H1 (cell line): Measurements from ENCODE around the gene AOPEP. TPM values are rescaled to one million over a fixed set of nuclear protein-coding genes. Genes with fewer than 3 reads are reported as not detected.

Experiments
- CTCF ChIA-PET: fragments of 300-600 bp; sonication (Branson Sonifier 250); formaldehyde crosslinking; loops from one replicate; lab custom pipeline; 2021; ENCODE audit not compliant: partially characterized antibody; lab: Charles Lee
- POLR2A ChIA-PET: fragments of 300-600 bp; sonication (Branson Sonifier 250); formaldehyde crosslinking; loops from one replicate; lab custom pipeline; 2021; ENCODE audit warnings: inconsistent platforms; ENCODE audit not compliant: partially characterized antibody; lab: Charles Lee
- DNase-seq, 2 experiments: peaks; one replicate each; pipeline versions ENCODE4 v3.0.0 to v3.0.0-alpha.2; 2010 to 2022; ENCODE audit warnings: low spot score in 2 of 2, low read depth in 1 of 2, mixed read lengths in 1 of 2
- FAIRE-seq: peaks from 2 replicates; lab custom pipeline; 2011; peaks lifted over from hg19 to GRCh38; lab: Jason Lieb, UNC
- H2AFZ ChIP-seq: 2 replicates; pipeline ENCODE4 v1.8.1; 2012; ENCODE audit warnings: low read length, inconsistent platforms
- H2AK5ac ChIP-seq: 2 replicates; pipeline ENCODE4 v1.6.1; 2013; ENCODE audit warnings: low read depth, low read length
- H2BK120ac ChIP-seq: replicated peaks from 2 replicates; pipeline ENCODE3; 2013; ENCODE audit warnings: low read depth, low read length, inconsistent platforms
- H2BK12ac ChIP-seq: 2 replicates; pipeline ENCODE4 v1.6.1; 2013; ENCODE audit warnings: low read depth, low read length
- H2BK15ac ChIP-seq: 2 replicates; pipeline ENCODE4 v1.6.1; 2013; ENCODE audit warnings: low read length
- H2BK20ac ChIP-seq: 2 replicates; pipeline ENCODE4 v1.6.1; 2013; ENCODE audit warnings: low read length
- H2BK5ac ChIP-seq: 2 replicates; pipeline ENCODE4 v1.6.1; 2013; ENCODE audit warnings: low read depth, low read length
- H3K14ac ChIP-seq: 2 replicates; pipeline ENCODE4 v1.6.1; 2013; ENCODE audit warnings: inconsistent platforms; ENCODE audit not compliant: insufficient read length
- H3K18ac ChIP-seq: 2 replicates; pipeline ENCODE4 v1.6.1; 2013; ENCODE audit warnings: low read length; ENCODE audit errors: extremely low read depth
- H3K23ac ChIP-seq: 2 replicates; pipeline ENCODE4 v1.6.1; 2013; ENCODE audit warnings: inconsistent platforms; ENCODE audit not compliant: insufficient read length
- H3K23me2 ChIP-seq: 2 replicates; pipeline ENCODE4 v1.6.1; 2013; ENCODE audit warnings: low read depth, low read length
- H3K27ac ChIP-seq: 2 replicates; pipeline ENCODE4 v1.6.1; 2011; ENCODE audit warnings: low read depth, low read length, inconsistent platforms
- H3K27me3 ChIP-seq, 4 experiments: replicated peaks in 1 of 4; 1 replicate in 1 of 4; 2 replicates in 3 of 4; pipeline versions ENCODE4 v1.6.1 to v1.8.1; 2011 to 2013; ENCODE audit warnings: low read length in 3 of 4, mild to moderate bottlenecking in 3 of 4, inconsistent platforms in 2 of 4, mixed read lengths in 2 of 4, moderate library complexity in 1 of 4; ENCODE audit not compliant: control insufficient read depth in 3 of 4, insufficient read depth in 3 of 4; ENCODE audit errors: extremely low read depth in 1 of 4
- H3K36me3 ChIP-seq, 4 experiments: 2 replicates each; pipeline versions ENCODE4 v1.6.1 to v1.8.1; 2011 to 2013; ENCODE audit warnings: mild to moderate bottlenecking in 4 of 4, low read length in 3 of 4, moderate library complexity in 2 of 4, control low read depth in 1 of 4, inconsistent platforms in 1 of 4; ENCODE audit not compliant: insufficient read depth in 4 of 4, control insufficient read depth in 2 of 4
- H3K4ac ChIP-seq: replicated peaks from 2 replicates; pipeline ENCODE3; 2013; ENCODE audit warnings: low read length, low read depth, mixed read lengths, inconsistent platforms; ENCODE audit not compliant: insufficient read length
- H3K4me1 ChIP-seq, 4 experiments: replicated peaks in 1 of 4; 1 replicate in 1 of 4; 2 replicates in 3 of 4; pipeline versions ENCODE4 v1.6.1 to v1.8.1; 2011 to 2013; ENCODE audit warnings: low read length in 3 of 4, inconsistent platforms in 2 of 4, mixed read lengths in 1 of 4; ENCODE audit not compliant: insufficient read depth in 4 of 4, control insufficient read depth in 3 of 4
- H3K4me2 ChIP-seq, 2 experiments: 2 replicates each; pipeline versions ENCODE4 v1.6.1 to v1.8.1; 2011 to 2013; ENCODE audit warnings: low read depth in 2 of 2, low read length in 2 of 2, control low read depth in 1 of 2, inconsistent platforms in 1 of 2, mild to moderate bottlenecking in 1 of 2; ENCODE audit not compliant: insufficient read depth in 1 of 2
- H3K4me3 ChIP-seq, 4 experiments: fragments of 200-600, 300-600 bp in 1 of 4; sonication (generic), shearing (Covaris generic), sonication (Bioruptor Twin) in 1 of 4; 2 replicates each; pipeline versions ENCODE4 v1.5.1 to v1.8.1; 2011 to 2016; ENCODE audit warnings: low read length in 4 of 4, low read depth in 3 of 4, control low read depth in 2 of 4, inconsistent platforms in 2 of 4, mild to moderate bottlenecking in 2 of 4, mixed read lengths in 1 of 4, moderate library complexity in 1 of 4; ENCODE audit not compliant: insufficient read depth in 2 of 4; ENCODE audit errors: extremely low read depth in 1 of 4
- H3K56ac ChIP-seq: replicated peaks from 2 replicates; pipeline ENCODE3; 2013; ENCODE audit warnings: low read depth, mild to moderate bottlenecking, mixed read lengths, low read length, inconsistent platforms; ENCODE audit not compliant: insufficient read length
- H3K79me1 ChIP-seq: 2 replicates; pipeline ENCODE4 v1.6.1; 2013; ENCODE audit warnings: low read depth, low read length, control low read depth
- H3K79me2 ChIP-seq, 2 experiments: 2 replicates each; pipeline versions ENCODE4 v1.6.1 to v1.8.1; 2012 to 2013; ENCODE audit warnings: low read length in 2 of 2, mild to moderate bottlenecking in 2 of 2, inconsistent platforms in 1 of 2; ENCODE audit not compliant: insufficient read depth in 2 of 2, control insufficient read depth in 1 of 2
- H3K9ac ChIP-seq, 4 experiments: replicated peaks in 1 of 4; 1 replicate in 1 of 4; 2 replicates in 3 of 4; pipeline versions ENCODE4 v1.6.1 to v1.8.1; 2011 to 2013; ENCODE audit warnings: low read depth in 3 of 4, low read length in 3 of 4, control low read depth in 2 of 4, mild to moderate bottlenecking in 2 of 4, moderate library complexity in 2 of 4, inconsistent platforms in 1 of 4; ENCODE audit errors: extremely low read depth in 1 of 4
- H3K9me3 ChIP-seq, 2 experiments: 2 replicates each; pipeline versions ENCODE4 v1.6.1 to v1.8.1; 2012 to 2013; ENCODE audit warnings: mild to moderate bottlenecking in 2 of 2, moderate library complexity in 2 of 2, control low read depth in 1 of 2, inconsistent platforms in 1 of 2, low read depth in 1 of 2, low read length in 1 of 2, mixed read lengths in 1 of 2; ENCODE audit not compliant: insufficient read depth in 2 of 2
- H4K20me1 ChIP-seq, 2 experiments: replicated peaks in 1 of 2; 2 replicates each; pipeline versions ENCODE3 to v1.8.1; 2011 to 2013; ENCODE audit warnings: inconsistent platforms in 2 of 2, low read length in 2 of 2, mild to moderate bottlenecking in 1 of 2; ENCODE audit not compliant: insufficient read depth in 2 of 2, control insufficient read depth in 1 of 2
- H4K5ac ChIP-seq: 2 replicates; pipeline ENCODE4 v1.6.1; 2013; ENCODE audit warnings: low read length, low read depth, mixed read lengths, inconsistent platforms; ENCODE audit not compliant: insufficient read length
- H4K8ac ChIP-seq: 2 replicates; pipeline ENCODE4 v1.8.0; 2013; ENCODE audit warnings: mild to moderate bottlenecking, moderate library complexity, low read length, inconsistent platforms; ENCODE audit not compliant: insufficient read depth; ENCODE audit errors: extremely low read depth
- H4K91ac ChIP-seq: replicated peaks from 2 replicates; pipeline ENCODE3; 2013; ENCODE audit warnings: low read length, mixed read lengths, inconsistent platforms; ENCODE audit not compliant: insufficient read length
- BACH1 ChIP-seq: IDR thresholded peaks from 2 replicates; pipeline ENCODE4 v1.6.1; 2012; ENCODE audit warnings: low read length, improper control_type of control experiment
- CHD2 ChIP-seq: IDR thresholded peaks from 2 replicates; pipeline ENCODE4 v1.6.1; 2012; ENCODE audit warnings: low read length, improper control_type of control experiment
- CTBP2 ChIP-seq: IDR thresholded peaks from 2 replicates; pipeline ENCODE4 v1.7.0; 2011; ENCODE audit warnings: borderline replicate concordance, mild to moderate bottlenecking, moderate library complexity, mixed read lengths, low read length; ENCODE audit not compliant: insufficient read depth, insufficient read length
- HDAC2 ChIP-seq, 2 experiments: fragments of 300-600 bp in 1 of 2; sonication (generic) in 1 of 2; IDR thresholded peaks; 2 replicates each; pipeline ENCODE4 v1.6.1; 2011 to 2012; ENCODE audit warnings: low read depth in 2 of 2, low read length in 2 of 2, mild to moderate bottlenecking in 2 of 2, moderate library complexity in 2 of 2, borderline replicate concordance in 1 of 2, inconsistent platforms in 1 of 2
- NANOG ChIP-seq: IDR thresholded peaks from 2 replicates; pipeline ENCODE4 v1.6.1; 2011; ENCODE audit warnings: low read length, low read depth, mild to moderate bottlenecking, inconsistent platforms; ENCODE audit not compliant: insufficient read depth, poor library complexity, severe bottlenecking
- PHF8 ChIP-seq: fragments of 200-600 bp; sonication (generic); conservative IDR thresholded peaks from 2 replicates; pipeline ENCODE4 v1.7.1; 2012; ENCODE audit warnings: low read depth, mild to moderate bottlenecking, inconsistent platforms, low read length, moderate library complexity
- RFX5 ChIP-seq: IDR thresholded peaks from 2 replicates; pipeline ENCODE4 v1.6.1; 2011; ENCODE audit warnings: low read depth, low read length, improper control_type of control experiment, borderline replicate concordance
- WGBS, 2 experiments: shearing (Covaris generic) in 1 of 2; methylation state at CpG; one replicate each; pipeline versions ENCODE4 v1.1.6 to v1.1.7; 2013 to 2015; ENCODE audit warnings: low lambda C conversion rate in 2 of 2, mixed read lengths in 2 of 2, inconsistent platforms in 1 of 2, low coverage in 1 of 2, missing lambda C conversion rate in 1 of 2; ENCODE audit not compliant: insufficient replicate concordance in 2 of 2, insufficient coverage in 1 of 2, insufficient read length in 1 of 2; ENCODE audit errors: extremely low coverage in 1 of 2, missing lambda C conversion rate in 1 of 2; 5-methylcytosine and 5-hydroxymethylcytosine counted together
- polyA plus RNA-seq, 7 experiments: library from polyadenylated mRNA; depleted of rRNA in 3 of 7; stranded (reverse) in 5 of 7; unstranded in 2 of 7; fragments of >200 nt in 5 of 7; fragments of 200-250 nt in 2 of 7; gene quantifications; 1 replicate in 5 of 7; 2 replicates in 1 of 7; 4 replicates in 1 of 7; pipeline versions ENCODE4 v1.2.1 to v1.2.3, GENCODE V29; 2011 to 2013; ENCODE audit warnings: missing spikeins in 2 of 7, mixed read lengths in 2 of 7
- total RNA-seq: library from RNA; stranded (reverse); fragmentation: NEBNext Ultra II Directional; extraction: Animal tissue kit (Norgen Biotek cat#: 25700); gene quantifications from 2 replicates; pipeline ENCODE4 v1.2.1, GENCODE V29; 2021

AOPEP gene
- total and polyA plus RNA-seq, 2 of the 8 experiments (the other 6 are each of a cell fraction or from before 2014, with no cell fraction given) = 6.1 to 14.3 TPM

DNA sequence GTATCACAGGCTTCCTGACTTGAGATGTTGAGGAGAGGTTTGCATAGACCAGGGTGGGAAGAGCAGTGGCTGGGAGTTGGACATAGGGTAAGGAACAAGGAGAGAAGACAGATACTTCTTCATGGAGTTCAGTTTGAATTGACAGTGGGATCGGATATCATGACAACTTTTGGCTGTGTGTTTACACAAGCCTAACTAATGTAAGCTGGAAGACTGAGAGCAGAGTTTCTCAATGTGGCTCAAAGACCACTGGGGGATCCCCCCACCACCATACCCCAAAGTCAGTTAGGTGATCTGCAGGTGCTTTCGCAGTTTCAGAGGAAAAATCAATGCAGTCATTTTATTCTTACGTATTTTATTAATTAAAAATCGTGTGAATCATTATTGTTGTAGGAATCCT is 125.9 kb downstream of the AOPEP start:
- WGBS, 2 experiments = 94% methylated on average over 4 of the region's 4 CpGs; no CpG with 5 or more reads in 1 of the 2 experiments
- no peak for DNase-seq
- no peaks in the 10 kb centered on the region for H3K79me1 ChIP-seq
- no peaks in the 10 kb centered on the region for H4K20me1 ChIP-seq
- H3K56ac ChIP-seq = no peak overlapping the region
- TF ChIP-seq RFX5 (no peak), NANOG (no peak), CHD2 (no peak), CTBP2 (no peak), HDAC2 (IDR thresholded peaks at IDR 0.05; ENCODE audit: borderline replicate concordance in 1 of 2, low read depth in 2 of 2, low read length in 2 of 2) (no peak), BACH1 (no peak), PHF8 (no peak)
- CTCF ChIA-PET = interaction anchor here (0.6 to 0.7 kb wide), 2 partner anchors 17 to 149 kb away, joined by 3 read pairs; no protein-coding TSS in a partner anchor
- no peak overlapping the region for H3K14ac ChIP-seq
- H3K36me3 ChIP-seq = no peaks in the 10 kb centered on the region
- no peak overlapping the region for H4K91ac ChIP-seq
- H3K4ac ChIP-seq = no peak overlapping the region
- H3K79me2 ChIP-seq = no peaks in the 10 kb centered on the region
- no peak overlapping the region for H3K9ac ChIP-seq
- no peak overlapping the region for H3K4me2 ChIP-seq
- no peak overlapping the region for H2BK15ac ChIP-seq
- no peak overlapping the region for H3K4me3 ChIP-seq
- no peak overlapping the region for H2AK5ac ChIP-seq
- H2BK12ac ChIP-seq = no peak overlapping the region
- no peak overlapping the region for H2BK20ac ChIP-seq
- peaks cover 0 to 5% (median 0%) of the 10 kb centered on the region in 4 experiments; a peak in 1 of 7 replicates for H3K4me1 ChIP-seq
- no peak overlapping the region for H3K27ac ChIP-seq
- H2BK120ac ChIP-seq = no peak overlapping the region
- H3K18ac ChIP-seq = no peak overlapping the region
- H3K23me2 ChIP-seq = no peaks in the 10 kb centered on the region
- H4K5ac ChIP-seq = no peak overlapping the region
- FAIRE-seq = no peak
- POLR2A ChIA-PET = no interaction called here
- no peaks in the 10 kb centered on the region for H3K27me3 ChIP-seq
- H2BK5ac ChIP-seq = no peak overlapping the region
- H2AFZ ChIP-seq = no peak overlapping the region
- H3K23ac ChIP-seq = no peak overlapping the region
- H3K9me3 ChIP-seq = no peaks in the 10 kb centered on the region
- no peak overlapping the region for H4K8ac ChIP-seq
